HepG2 (cell line): ENCODE results near the gene STH. TPM values are rescaled to one million over a fixed set of nuclear protein-coding genes. Genes with fewer than 3 reads are reported as not detected.

ENCODE experiments used
- ARID3A ChIP-seq: IDR thresholded peaks from 2 replicates; pipeline ENCODE4 v1.6.1; 2012; ENCODE audit warnings: low read depth, low read length, improper control_type of control experiment
- HHEX ChIP-seq: IDR thresholded peaks from 2 replicates; pipeline ENCODE4 v1.6.1; 2016; ENCODE audit warnings: control low read depth
- HMG20B ChIP-seq: conservative IDR thresholded peaks from 2 replicates; pipeline ENCODE4 v1.6.1; 2016; ENCODE audit warnings: missing genetic modification reagents, missing compliant biosample characterization
- HOXA3 ChIP-seq: sonication (generic); formaldehyde crosslinking; IDR thresholded peaks from 2 replicates; pipeline ENCODE4 v1.5.0; 2020; ENCODE audit warnings: missing genetic modification reagents
- JUNB ChIP-seq: sonication (generic); formaldehyde crosslinking; IDR thresholded peaks from 2 replicates; pipeline ENCODE4 v1.8.0; 2022; ENCODE audit warnings: missing genetic modification reagents, mild to moderate bottlenecking, borderline replicate concordance
- PCBP1 ChIP-seq: fragments of 200-400 bp; formaldehyde crosslinking; IDR thresholded peaks from 2 replicates; pipeline ENCODE4 v1.6.1; 2017; ENCODE audit warnings: mild to moderate bottlenecking, low read depth, low read length, borderline replicate concordance
- RXRA ChIP-seq: sonication (generic); formaldehyde crosslinking; IDR thresholded peaks from 2 replicates; pipeline ENCODE4 v1.5.1; 2020; ENCODE audit warnings: missing genetic modification reagents
- TRIM24 ChIP-seq: sonication (generic); formaldehyde crosslinking; IDR thresholded peaks from 2 replicates; pipeline ENCODE4 v1.8.0; 2022; ENCODE audit warnings: mild to moderate bottlenecking, missing genetic modification reagents
- UBTF ChIP-seq: sonication (generic); formaldehyde crosslinking; IDR thresholded peaks from 2 replicates; pipeline ENCODE4 v1.4.0; 2020; ENCODE audit warnings: mild to moderate bottlenecking, missing genetic modification reagents
- ZNF17 ChIP-seq: sonication (generic); formaldehyde crosslinking; IDR thresholded peaks from 2 replicates; pipeline ENCODE4 v1.5.0; 2020; ENCODE audit warnings: mild to moderate bottlenecking, missing genetic modification reagents
- ZNF646 ChIP-seq: sonication (generic); formaldehyde crosslinking; IDR thresholded peaks from 2 replicates; pipeline ENCODE4 v1.9.0; 2021; ENCODE audit warnings: mild to moderate bottlenecking, missing genetic modification reagents
- ZNF746 ChIP-seq: sonication (generic); formaldehyde crosslinking; IDR thresholded peaks from 2 replicates; pipeline ENCODE4 v1.8.0; 2022; ENCODE audit warnings: mild to moderate bottlenecking, missing genetic modification reagents
- polyA plus RNA-seq, 8 experiments: library from polyadenylated mRNA; depleted of rRNA in 3 of 8; stranded (reverse) in 7 of 8; unstranded in 1 of 8; fragments of >200 nt; fragmentation: Illumina TruSeq in 4 of 8; extraction: Trizol in 4 of 8; gene quantifications; 2 replicates each; pipeline versions ENCODE4 v1.2.1 to v1.2.3, GENCODE V29; 2011 to 2016; ENCODE audit warnings: low read depth in 4 of 8, missing spikeins in 1 of 8, mixed read lengths in 1 of 8; ENCODE audit not compliant: insufficient read depth in 1 of 8
- total RNA-seq, 5 experiments: library from RNA; depleted of rRNA; stranded (reverse); fragments of >200 nt; fragmentation: Illumina TruSeq; extraction: Trizol; gene quantifications; 2 replicates each; pipeline ENCODE4 v1.2.3, GENCODE V29; 2016; ENCODE audit warnings: low read depth in 1 of 5
- TF ChIP-seq, protein P1 (sequence below): sonication (generic); formaldehyde crosslinking; IDR thresholded peaks from 2 replicates; pipeline ENCODE4 v1.8.0; 2022; ENCODE audit warnings: missing genetic modification reagents, low read depth, mild to moderate bottlenecking, borderline replicate concordance
- TF ChIP-seq, protein P2 (sequence below): sonication (generic); formaldehyde crosslinking; IDR thresholded peaks from 2 replicates; pipeline ENCODE4 v1.4.0; 2020; ENCODE audit warnings: missing genetic modification reagents
- TF ChIP-seq, protein P3 (sequence below): sonication (generic); formaldehyde crosslinking; IDR thresholded peaks from 2 replicates; pipeline ENCODE4 v1.4.0; 2020; ENCODE audit warnings: mild to moderate bottlenecking, low read depth, missing genetic modification reagents

STH gene
- total and polyA plus RNA-seq, 2 of the 13 experiments (the other 11 are each of a cell fraction or from before 2014, with no cell fraction given), result not detected

GRCh38 chr17:46013127-46013501 lies 14.1 kb downstream of the STH start (continued):
- TF ChIP-seq UBTF (CRISPR knock-in tag) (peak; percentile 48; the same call in 1 of the 2 replicates), ZNF646 (CRISPR knock-in tag) (no peak), HMG20B (CRISPR knock-in tag) (no peak), ZNF17 (CRISPR knock-in tag) (no peak), ARID3A (no peak), PCBP1 (no peak), RXRA (peak; percentile 93), HOXA3 (CRISPR knock-in tag) (peak; percentile 48), TRIM24 (no peak), JUNB (no peak), HHEX (CRISPR knock-in tag) (no peak), ZNF746 (CRISPR knock-in tag) (no peak)
- TF ChIP-seq, protein P1, sequence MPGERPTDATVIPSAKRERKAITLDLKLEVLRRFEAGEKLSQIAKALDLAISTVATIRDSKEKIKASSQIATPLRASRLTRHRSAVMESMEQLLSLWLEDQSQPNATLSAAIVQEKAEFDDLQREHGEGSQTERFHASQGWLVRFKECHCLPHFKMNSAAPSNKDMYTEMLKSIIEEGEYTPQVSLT (CRISPR knock-in tag), result no peak
- TF ChIP-seq, protein P2, sequence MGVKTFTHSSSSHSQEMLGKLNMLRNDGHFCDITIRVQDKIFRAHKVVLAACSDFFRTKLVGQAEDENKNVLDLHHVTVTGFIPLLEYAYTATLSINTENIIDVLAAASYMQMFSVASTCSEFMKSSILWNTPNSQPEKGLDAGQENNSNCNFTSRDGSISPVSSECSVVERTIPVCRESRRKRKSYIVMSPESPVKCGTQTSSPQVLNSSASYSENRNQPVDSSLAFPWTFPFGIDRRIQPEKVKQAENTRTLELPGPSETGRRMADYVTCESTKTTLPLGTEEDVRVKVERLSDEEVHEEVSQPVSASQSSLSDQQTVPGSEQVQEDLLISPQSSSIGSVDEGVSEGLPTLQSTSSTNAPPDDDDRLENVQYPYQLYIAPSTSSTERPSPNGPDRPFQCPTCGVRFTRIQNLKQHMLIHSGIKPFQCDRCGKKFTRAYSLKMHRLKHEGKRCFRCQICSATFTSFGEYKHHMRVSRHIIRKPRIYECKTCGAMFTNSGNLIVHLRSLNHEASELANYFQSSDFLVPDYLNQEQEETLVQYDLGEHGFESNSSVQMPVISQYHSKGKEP, result no peak
- TF ChIP-seq, protein P3, sequence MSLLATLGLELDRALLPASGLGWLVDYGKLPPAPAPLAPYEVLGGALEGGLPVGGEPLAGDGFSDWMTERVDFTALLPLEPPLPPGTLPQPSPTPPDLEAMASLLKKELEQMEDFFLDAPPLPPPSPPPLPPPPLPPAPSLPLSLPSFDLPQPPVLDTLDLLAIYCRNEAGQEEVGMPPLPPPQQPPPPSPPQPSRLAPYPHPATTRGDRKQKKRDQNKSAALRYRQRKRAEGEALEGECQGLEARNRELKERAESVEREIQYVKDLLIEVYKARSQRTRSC (CRISPR knock-in tag), result no peak
